ENCODE data around the gene CTNNB1.

DNA sequence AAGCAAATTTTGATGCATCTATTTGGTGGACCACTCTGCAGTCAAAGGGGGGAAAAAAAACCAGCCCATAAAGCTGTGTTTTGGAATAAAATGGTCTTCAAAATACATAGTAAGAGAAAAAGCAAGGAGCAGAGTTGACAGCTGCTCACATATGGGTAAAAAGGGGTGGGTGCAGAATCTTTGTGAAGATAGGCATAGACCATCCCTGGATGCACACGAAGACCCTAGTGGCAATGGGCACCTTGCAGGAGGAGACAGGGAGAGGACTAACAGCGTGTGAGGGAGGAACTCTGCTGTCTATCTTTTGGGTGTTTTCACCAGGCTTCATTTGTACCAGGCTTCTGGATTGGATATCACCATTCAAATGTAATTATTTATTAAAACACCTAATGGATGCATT lies 43.9 kb downstream of the CTNNB1 start:
- TF ChIP-seq, protein P1, sequence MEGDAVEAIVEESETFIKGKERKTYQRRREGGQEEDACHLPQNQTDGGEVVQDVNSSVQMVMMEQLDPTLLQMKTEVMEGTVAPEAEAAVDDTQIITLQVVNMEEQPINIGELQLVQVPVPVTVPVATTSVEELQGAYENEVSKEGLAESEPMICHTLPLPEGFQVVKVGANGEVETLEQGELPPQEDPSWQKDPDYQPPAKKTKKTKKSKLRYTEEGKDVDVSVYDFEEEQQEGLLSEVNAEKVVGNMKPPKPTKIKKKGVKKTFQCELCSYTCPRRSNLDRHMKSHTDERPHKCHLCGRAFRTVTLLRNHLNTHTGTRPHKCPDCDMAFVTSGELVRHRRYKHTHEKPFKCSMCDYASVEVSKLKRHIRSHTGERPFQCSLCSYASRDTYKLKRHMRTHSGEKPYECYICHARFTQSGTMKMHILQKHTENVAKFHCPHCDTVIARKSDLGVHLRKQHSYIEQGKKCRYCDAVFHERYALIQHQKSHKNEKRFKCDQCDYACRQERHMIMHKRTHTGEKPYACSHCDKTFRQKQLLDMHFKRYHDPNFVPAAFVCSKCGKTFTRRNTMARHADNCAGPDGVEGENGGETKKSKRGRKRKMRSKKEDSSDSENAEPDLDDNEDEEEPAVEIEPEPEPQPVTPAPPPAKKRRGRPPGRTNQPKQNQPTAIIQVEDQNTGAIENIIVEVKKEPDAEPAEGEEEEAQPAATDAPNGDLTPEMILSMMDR (IDR thresholded peaks at IDR 0.05): no peak
- no peak for TF ChIP-seq POLR2A (IDR thresholded peaks at IDR 0.05)
- no peak for TF ChIP-seq EP300 (IDR thresholded peaks at IDR 0.05)
